Suppressor macrophage treated with lipopolysaccharide for 4 hours (primary cell): ENCODE measurements around the gene MKKS.
A peak's percentile ranks its signal among the peaks of the same experiment; 100 is the strongest.

ENCODE experiments used
- DNase-seq: peaks from one replicate; pipeline ENCODE4 v3.0.0-alpha.2; 2020

The MKKS gene

DNA sequence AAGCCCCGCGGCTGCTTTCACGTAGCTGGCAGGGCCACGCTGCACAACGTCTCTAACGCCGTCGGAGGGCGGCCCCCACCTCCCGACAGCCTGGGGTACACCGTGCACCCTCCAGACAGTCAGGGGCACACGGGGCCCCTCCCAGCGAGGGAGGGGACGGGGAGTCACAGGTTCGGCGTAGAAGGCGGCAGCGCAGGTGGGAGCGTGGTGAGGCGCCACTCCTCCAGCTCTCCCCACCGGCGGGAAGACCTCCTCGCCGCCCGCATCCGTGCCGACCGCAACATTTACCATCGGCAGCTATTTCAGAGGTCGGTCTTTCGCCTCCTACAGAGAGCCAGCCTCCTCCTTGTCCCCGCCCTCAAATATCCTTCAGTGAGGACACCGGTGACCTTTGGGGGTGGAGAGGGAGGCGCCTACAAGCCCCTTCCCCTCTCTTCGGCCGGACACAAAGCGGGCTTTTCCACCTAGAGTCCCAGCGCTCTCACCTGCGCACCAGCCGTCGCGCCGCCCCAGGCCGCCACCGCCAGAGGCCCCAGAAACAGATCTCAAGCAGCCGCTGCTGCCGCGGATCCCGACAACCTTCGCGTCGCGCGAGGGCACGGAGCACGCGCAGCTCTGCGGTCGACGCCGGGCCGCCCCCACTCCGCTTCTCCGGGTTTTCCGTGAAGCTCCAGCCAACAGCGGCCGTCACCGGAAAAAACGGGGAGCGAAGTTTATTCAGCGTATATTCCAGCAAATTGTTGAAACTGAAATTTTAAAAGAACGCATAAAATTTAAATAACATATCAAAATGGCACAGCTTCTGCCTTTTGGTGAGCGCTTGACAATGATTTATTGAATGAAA, at the start of gene MKKS:
MKKS (minus strand) TSS at position 600 of the 844 bp plus-strand sequence. CDS start 20,708 bp downstream, outside the sequence.
- peak; percentile 93 for DNase-seq

DNA sequence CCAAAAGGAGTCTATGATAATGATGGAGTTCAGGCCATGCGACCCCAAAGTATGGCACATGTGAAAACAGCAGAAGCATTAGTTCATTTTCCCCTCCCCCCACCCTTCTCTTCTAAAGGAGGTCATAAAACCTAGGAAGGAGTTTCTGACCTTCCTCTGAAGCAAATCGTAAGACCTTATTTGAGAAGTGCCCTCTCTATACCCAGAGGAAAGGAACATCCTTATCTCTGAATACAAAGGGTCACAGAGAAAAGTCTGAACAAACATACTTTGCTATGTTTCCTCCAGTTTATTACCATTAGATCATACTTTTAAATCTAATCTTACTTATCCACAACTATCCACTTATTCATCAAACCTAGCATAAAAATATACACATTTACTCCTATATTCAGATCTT, 49.7 kb upstream of the MKKS start:
- DNase-seq = no peak

DNA sequence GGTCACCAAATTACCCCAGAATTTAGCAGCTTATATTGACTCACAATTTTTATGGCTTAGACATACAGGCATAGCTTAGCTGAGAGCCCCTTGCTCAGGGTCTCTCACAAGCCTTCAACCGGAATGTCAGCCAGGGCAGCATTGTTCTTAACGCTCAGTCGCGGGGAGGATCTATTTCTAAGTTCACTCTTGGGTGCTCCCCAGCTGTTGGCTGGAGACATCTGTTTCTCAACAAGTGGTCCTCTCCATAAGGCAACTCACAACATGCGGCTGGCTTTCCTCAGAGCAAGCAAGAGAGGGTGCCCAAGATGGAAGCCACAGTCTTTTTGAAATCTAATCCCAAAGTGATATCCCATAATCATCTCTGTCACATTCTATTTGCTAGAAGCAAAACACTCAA, 47.7 kb upstream of the MKKS start:
- DNase-seq = no peak

DNA sequence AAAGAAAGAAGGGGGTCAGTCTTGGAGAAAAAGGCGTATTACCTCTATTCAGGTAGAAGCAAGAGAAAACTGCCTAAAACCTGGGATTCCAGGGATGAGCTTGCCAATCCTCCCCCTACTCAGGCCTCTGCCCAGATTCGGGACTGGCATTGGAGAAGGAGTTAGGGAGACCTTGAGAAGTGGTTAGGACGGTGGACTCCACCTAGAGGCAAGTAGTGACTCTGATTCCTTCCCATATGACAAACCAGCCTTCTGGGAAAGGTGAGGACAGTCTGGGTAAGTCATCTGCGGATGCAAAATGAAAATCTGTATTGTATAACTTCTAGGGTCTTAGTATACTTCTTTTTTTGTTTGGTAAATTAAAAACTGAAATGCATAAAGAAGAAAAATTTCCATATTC, 44.9 kb upstream of the MKKS start:
- DNase-seq = no peak

DNA sequence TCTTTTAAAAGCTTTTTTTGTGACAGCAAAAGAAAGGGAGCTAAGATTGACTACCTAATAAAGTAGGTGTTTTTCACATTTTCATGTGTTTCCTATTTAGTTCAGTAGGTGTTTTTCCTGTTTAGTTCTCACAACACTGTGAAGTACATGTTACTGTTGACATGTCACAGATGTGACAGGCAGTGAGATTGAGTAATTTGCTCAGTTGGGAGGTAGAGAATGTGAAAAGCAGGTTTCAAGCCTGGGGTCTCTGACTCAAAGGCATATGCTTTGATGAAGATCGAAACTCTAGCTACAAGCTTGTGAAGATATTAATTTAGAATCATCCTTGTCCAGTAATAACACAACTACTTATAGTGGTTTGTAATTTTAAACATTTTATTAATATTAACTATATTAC, 44.2 kb upstream of the MKKS start:
- no peak for DNase-seq

DNA sequence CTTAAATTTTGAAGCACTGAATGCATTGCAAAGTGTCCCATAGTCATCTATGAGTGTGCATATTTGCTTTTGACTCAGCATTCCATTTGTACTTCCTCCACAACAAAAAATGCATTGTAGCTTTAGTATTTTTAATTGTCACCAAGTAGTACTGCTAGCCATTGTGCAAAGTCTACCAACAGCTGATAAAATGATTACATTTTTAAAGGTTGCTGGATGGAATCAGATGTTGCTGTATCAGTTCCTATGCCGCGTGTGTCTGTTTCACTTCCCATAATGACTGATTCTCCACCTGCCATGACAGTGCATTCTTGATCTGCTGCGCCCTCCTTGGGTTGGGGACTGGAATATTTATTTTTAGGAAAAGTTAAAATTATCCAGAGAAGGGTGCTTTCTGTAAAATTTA, 42.3 kb upstream of the MKKS start:
- DNase-seq = peak; percentile 86

DNA sequence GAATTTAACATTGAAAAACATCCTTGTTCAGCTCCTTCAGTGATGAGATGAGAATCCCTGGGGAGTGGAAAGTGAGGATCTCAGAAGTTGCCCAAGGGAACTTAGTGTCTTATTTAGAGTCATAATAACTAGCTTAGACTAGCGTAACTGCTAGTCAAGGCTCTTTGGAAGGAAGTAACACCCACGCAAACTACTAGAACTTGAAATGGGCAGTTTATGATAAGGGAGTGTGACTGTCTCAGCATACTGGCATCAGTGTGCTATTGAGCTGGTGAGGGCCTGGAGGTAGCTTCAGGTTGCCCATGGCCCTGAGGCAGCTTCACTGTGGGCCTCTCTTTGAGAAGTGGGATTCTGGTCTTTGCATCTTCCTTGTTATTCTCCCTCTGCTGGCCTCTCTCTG, 41.2 kb upstream of the MKKS start:
- DNase-seq = peak; percentile 72

DNA sequence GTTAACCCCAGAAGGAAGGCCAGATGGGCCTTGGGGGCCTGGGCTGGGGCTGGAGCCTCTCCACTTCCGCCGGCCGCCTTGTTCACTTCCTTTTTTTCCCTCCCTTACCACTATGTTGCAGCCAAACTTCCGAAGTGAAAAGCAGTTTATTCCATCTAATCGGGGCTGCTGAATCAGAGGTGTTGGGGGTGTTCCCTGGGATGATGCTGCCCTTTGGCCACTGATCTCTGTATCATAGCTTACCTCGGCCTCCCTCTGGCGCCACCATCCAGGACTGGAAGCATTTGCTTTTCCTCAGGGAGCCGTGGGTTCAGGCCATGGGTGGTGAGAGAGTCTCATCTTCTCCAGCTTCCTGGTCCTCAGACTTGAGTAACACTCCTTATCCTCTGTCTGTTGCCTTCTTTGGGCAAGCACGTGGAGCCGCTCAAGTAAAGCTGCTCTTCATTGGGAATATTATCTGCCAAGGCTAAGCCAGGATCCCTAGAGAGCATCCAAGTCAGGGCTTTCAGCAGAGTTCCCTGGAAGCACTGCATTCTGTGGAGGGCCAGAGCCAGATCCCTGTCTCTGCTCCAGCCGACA, 40.7 kb upstream of the MKKS start:
- DNase-seq = peak; percentile 45

DNA sequence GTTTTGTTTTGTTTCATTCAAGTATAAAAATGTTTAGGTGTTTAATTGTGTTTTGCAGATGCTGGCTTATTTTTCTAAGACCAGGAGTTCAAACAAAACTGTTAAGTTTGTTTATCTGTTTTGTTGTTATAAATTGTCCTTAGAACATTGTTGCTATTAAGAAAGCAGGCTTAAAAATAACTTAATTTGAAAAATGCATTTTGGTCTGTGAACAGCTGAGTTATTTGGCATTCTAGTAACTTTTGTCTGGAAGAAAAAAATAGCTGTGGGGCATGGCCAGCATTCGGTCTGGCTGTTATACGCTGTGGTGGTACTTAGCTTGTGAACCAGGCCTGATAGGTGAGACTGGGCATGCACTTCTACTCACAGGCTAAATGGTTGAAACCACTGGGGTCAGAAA, 38.8 kb upstream of the MKKS start:
- no peak for DNase-seq

DNA sequence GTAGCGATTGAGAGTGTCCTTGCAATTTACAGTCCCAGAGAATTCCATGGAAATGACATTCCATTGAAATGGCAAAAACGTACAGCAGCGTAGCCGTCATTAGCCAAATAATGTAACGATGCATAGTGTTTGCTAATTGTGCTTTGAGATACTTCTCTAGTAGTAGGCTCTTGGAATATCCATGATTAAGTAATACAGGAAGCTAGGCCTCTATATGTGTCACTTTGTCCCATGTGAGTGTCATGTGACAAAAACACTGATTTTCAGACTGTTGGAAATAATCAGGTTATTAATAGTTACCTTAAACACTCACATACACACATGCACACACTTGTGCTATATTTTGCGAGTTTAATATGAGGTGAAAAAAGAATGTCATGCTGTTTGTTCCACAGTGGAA, 36.3 kb upstream of the MKKS start:
- DNase-seq = peak; percentile 63

DNA sequence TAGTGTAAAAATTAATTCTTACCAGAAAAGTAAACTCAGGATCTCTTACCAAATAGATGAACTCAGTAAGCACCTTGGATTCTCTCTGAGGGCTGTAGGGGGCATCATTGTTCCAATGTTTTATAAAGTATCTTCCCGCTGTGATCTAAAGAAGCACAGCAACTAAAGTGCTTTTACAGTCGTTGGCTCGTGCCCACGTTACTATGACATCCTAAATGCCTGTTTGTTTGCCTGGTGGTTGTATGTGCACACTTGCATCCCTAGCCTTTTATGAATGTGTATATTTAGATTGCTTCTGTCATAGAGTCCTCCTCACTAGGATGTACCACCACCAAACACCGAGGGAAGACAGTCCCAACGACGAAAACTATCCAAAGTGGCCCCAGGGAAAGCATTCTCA, 35.6 kb upstream of the MKKS start:
- DNase-seq = peak; percentile 67

DNA sequence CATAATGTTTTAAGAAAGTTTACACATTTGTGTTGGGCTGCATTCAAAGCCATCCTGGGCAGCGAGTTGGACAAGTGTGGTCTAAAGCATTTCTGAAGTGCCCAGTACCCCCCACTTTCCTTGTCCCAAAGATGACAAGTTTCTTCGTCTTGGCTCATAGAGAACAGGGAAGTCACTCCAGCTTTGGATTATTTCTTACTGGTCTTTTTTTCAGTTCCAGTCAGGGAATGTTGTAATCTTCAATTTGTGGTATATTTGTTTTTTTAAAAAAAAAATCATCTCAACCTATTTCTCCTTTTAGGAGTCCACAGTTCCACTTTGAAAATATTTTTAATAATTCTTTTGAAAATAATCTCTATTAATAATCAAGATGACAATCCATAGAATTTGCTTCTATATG, 35.0 kb upstream of the MKKS start:
- peak; percentile 66 for DNase-seq

DNA sequence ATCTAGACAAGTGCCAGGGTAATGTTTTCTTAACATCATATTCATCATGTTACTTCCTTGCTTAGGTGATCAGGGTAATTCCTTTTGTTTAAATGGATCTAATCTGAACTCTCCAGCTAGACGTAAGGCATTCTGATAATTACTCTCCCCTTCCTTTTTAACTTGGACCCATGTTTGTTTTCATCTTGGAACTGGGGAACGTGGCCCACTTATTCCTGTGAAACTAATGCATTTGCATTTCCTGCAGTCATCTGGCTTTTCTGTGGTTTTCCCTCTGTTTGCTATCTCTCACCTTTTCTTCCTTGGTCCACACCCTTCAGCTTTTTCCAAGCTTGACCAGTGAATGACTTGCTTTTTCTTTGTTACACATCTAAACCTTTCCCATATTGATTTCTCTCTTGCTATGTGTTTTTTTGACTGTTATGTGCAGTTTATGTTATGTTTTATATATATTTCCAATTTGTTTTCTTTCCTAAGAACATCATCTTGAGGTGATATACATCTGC, 34.4 kb upstream of the MKKS start:
- no peak for DNase-seq

DNA sequence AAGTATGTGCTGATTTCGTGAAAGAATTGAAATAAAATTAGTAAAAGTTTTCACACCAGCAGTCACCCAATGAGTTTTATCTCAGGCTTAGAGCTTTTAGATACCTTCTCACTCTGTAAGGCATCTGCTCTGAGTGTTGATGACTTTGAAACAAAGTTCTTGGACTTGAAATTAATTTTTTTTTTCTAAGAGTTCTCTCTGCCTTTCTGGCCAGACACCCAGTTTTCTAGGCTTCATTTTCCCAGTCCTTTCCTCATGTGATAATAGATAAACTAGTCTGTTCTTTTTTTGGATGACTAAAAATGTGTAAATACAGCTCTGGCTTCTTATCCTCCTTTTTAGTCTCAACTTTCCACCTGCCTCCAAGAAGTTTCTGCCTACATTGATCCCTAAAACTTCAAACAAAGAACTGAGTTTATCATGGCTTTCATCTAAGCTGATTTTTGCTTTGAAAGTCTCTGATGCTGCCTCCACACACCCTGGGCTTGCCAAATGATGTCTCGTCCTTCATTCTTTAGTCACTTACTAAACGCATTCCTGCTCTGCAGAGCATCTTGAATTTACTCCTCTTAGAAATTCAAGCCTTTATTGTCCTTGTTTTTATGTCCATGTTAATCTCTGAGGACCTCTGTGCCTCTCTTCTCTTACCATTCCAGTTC, 33.8 kb upstream of the MKKS start:
- DNase-seq = no peak

DNA sequence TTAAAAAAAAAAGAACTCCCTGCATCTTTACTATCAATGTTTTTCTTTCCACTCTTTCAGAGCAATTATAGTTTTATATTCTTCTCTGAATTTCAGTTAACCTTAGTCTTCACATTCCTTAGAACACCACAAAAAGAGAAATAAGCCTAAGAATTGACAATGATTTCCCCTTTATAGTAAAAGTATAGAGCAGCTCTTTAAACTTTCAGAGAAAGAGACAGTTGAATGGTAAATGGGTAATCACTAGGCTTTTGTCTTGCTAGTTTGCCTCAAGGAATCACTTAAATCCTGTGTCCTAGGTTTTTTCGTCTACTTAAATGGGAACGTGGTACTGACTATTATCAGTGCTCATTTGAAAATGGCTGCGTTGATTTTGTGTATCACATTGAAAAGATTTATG, 32.8 kb upstream of the MKKS start:
- DNase-seq = no peak

DNA sequence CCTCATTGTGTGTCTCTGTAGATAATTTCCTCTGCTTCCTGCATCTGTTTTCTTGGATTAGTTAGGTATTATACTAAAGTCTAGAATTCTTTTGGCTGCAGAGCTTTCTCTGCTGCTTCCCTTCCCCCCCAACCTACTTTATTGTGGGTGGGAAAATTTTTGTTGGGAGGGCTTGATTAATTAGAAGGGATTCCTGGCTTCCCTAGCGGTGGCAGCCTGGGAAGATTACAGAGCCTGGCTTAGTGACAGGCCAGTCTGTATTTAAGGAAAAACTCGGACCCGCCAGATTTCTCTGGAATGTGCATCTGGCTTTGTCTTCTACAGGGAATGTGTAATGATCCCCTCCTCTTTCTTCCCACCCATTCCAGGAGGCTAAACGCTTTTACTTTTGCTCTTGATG, 32.3 kb upstream of the MKKS start:
- DNase-seq = no peak

DNA sequence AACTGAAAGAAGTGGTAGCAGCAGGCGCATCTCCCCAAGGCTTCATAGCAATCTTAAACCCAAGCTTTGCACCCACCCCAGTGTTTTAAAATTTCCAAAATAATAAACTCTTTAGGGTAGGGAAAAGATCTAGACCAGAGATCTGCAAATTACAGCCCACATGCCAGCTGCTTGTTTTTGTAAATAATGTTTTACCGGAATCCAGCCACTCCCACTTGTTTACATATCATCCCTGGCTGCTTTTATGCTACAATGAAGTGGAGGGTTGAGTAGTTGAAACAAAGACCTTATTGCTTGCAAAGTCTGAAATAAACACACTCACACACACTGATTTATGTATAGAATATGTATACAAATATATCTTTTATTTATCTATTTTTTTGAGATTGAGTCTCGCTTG, 31.1 kb upstream of the MKKS start:
- no peak for DNase-seq

DNA sequence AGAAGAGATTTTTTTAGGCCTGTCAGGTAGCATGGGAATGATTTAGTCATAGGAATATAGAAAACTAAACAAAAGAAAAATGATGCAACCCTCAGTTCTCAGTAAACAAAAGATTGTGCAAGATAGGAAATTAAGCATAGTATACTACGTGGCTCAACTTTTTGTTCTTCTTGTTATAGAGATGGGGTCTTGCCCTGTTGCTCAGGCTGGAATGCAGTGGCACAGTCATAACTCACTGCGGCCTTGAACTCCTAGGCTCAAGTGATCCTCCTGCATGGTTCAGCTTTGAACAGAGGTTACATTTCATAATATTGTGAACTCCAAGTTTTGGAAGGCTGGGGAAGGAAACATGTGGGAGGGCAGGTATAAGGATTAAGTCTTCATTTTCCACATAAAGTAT, 29.6 kb upstream of the MKKS start:
- no peak for DNase-seq

DNA sequence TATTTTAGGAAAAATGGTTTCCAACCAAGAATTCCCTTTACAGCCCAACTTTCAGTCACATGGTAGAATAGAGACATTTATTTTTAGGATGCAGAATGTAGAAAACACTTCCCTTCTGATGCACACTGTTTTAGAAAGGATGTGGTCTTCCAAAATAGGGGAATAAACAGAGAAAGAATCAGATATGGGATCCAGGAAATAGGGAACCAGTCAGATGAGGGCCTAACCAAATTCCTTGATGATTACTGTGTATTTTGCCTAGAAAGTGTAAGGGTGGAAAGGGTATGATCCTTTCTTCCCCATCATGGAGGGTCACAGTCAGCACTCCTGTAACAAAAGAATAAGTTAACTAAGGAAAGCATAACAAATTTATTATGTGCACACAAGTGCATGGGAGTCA, 28.5 kb upstream of the MKKS start:
- no peak for DNase-seq

DNA sequence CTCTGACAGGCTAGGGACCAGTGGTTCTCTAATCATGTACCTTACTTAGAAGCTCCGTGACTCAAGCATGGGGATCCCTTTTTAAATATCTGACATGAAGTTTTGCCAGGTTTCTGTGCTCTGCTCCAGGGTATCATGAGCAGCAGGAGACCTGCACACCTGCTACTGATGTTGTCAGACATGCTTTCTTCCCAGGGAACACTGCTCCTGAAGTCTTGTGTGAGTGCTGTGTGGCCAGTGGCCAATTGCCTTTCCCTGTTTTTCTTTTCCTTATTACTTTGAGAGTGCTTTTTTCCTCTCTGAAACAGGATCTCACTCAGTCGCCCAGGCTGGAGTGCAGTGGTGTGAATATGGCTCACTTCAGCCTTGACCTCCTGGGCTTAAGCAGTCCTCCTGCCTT, 27.5 kb upstream of the MKKS start:
- no peak for DNase-seq

DNA sequence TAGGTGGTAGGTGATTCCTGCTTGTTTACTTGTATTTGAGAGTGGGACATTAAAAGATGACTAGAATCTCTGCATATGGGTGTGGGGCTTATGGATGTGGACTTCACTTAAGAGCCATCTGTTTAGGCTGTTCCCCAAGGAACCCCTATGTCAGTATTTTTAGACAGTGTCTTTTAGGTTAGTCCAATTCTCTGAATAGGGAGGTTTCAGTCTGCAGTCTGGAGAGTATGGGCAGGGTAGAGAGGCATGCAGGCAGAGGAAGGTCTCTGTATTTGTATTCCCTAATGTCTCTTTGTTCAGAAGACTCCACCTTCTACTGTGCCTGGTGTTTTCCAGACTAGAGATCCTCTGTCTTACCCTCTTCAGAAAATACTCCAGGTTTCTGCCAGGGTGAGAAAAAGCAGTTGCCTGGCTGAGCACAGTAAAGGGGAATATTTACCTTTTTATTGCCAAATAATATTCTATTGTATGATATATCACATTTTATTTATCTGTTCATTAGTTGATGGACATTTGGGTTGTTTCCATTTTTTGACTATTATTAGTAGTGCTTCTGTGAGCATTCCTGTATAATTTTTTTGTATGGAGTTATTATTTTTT, 20.2 kb upstream of the MKKS start:
- DNase-seq = no peak

DNA sequence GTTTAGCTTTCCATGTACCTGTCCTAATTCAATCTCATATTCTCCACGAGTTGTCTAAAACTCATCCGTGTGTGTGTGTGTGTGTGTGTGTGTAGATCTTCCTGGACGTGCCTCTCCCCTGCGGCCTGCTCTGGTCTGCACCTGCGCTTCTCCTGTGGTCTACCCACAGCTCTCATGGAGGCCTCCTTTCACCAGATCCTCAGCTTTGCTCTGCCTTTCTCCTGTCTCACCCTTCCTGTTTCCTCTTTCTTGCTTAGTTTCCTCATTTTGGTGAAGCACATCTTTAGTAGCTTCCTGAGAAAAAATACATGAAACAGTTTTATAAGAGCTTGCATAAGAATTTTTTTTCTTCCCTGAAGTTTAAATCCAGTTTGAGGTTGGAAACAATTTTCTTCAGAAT, 19.2 kb upstream of the MKKS start:
- DNase-seq = peak; percentile 66

DNA sequence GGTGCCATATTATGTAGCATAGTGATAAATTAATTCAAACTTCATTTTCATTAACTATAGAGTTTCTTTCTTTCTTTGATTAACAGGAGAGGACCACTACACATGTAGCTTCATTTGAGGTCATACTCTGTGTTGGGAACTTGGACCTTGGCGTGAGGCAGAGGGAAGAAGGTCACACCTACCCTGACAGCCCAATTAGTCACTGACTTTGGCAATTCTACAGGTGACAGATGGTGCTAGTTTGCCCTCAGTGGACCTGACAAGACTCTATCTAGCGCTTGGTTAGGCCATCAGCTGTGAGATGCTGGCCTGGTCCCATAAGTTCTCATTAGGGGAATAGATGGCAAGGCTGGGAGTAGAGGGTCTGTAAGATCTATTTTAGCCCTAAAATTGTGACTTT, 15.2 kb upstream of the MKKS start:
- no peak for DNase-seq
